Measurements from ENCODE around the gene SH3TC1. TPM values are rescaled to one million over a fixed set of nuclear protein-coding genes. Genes with fewer than 3 reads are reported as not detected.

SH3TC1 gene
- total and polyA plus RNA-seq, 2 of the 8 experiments (the other 6 are each of a cell fraction or from before 2014, with no cell fraction given) = 0.15 TPM; not detected in 1

DNA sequence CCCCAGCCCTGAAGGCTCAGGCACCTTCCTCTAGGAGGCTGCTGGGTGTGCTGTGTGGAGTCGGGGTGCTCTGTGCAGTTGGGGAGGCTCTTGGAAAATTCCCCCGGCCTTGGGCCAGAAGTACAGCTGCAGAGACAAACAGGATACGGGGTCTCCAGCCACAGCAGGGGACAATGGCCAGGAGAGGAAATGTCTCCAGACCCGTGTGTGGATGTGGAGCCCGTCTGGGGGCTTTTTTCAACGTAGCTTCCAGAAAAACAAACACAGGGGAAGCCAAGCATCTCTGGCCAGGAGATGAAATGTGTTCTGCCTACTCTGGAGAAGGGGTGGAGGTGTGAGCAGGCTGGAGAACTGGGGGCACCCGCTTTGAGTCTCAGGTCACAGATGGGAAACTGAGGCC, 3.7 kb upstream of the SH3TC1 start (continued):
- no peak for TF ChIP-seq CBX5 (IDR thresholded peaks at IDR 0.05; ENCODE audit: low read depth, low read length)
